GM23338 (cell line): Measurements from ENCODE around the gene IARS2. TPM values are rescaled to one million over a fixed set of nuclear protein-coding genes. Genes with fewer than 3 reads are reported as not detected.

ENCODE experiments used
- ATAC-seq: fragments of 200-7000 bp; cut with Tn5 transposase; 3 replicates; pipeline ENCODE4 v1.9.1; 2020
- DNase-seq: peaks from one replicate; pipeline ENCODE4 v3.0.0-alpha.2; 2015; ENCODE audit warnings: low spot score
- H2AFZ ChIP-seq: fragments of 200-600 bp; sonication (generic); 2 replicates; pipeline ENCODE4 v1.8.0; 2016; ENCODE audit warnings: antibody characterized with exemption, mild to moderate bottlenecking, moderate library complexity
- H3F3A ChIP-seq: fragments of 200-600 bp; sonication (generic); replicated peaks from 2 replicates; pipeline ENCODE4 v1.8.0; 2017; ENCODE audit warnings: antibody characterized with exemption, mixed run types, low read depth
- H3K27ac ChIP-seq: fragments of 200-600 bp; sonication (generic); 2 replicates; pipeline ENCODE4 v1.6.1; 2016; ENCODE audit warnings: low read depth
- H3K27me3 ChIP-seq: fragments of 200-600 bp; sonication (generic); 2 replicates; pipeline ENCODE4 v1.8.0; 2016; ENCODE audit warnings: mild to moderate bottlenecking, mixed run types, moderate library complexity; ENCODE audit not compliant: insufficient read depth
- H3K36me3 ChIP-seq: fragments of 200-600 bp; sonication (generic); 2 replicates; pipeline ENCODE4 v1.8.0; 2016; ENCODE audit warnings: mild to moderate bottlenecking; ENCODE audit not compliant: insufficient read depth
- H3K4me1 ChIP-seq: fragments of 200-600 bp; sonication (generic); 2 replicates; pipeline ENCODE4 v1.8.0; 2016; ENCODE audit warnings: mild to moderate bottlenecking, moderate library complexity; ENCODE audit not compliant: insufficient read depth
- H3K4me2 ChIP-seq: fragments of 200-600 bp; sonication (generic); 2 replicates; pipeline ENCODE4 v1.7.1; 2017; ENCODE audit warnings: mixed run types
- H3K4me3 ChIP-seq: fragments of 200-600 bp; sonication (generic); 2 replicates; pipeline ENCODE4 v1.6.1; 2016; ENCODE audit warnings: mixed run types
- H3K79me2 ChIP-seq: fragments of 200-600 bp; sonication (generic); replicated peaks from 2 replicates; pipeline ENCODE4 v1.8.0; 2017; ENCODE audit warnings: mild to moderate bottlenecking; ENCODE audit not compliant: insufficient read depth
- H3K9me2 ChIP-seq: fragments of 200-600 bp; sonication (generic); 2 replicates; pipeline ENCODE4 v1.8.0; 2017; ENCODE audit not compliant: insufficient read depth
- H4K20me1 ChIP-seq: fragments of 200-600 bp; sonication (generic); replicated peaks from 2 replicates; pipeline ENCODE4 v1.8.0; 2017; ENCODE audit warnings: mild to moderate bottlenecking; ENCODE audit not compliant: insufficient read depth
- H3K27ac Mint-ChIP-seq: 2 replicates; pipeline ENCODE4 v1.8.0; 2020; ENCODE audit warnings: inconsistent platforms, mild to moderate bottlenecking, moderate library complexity, mixed read lengths
- H3K27me3 Mint-ChIP-seq: 3 replicates; pipeline ENCODE4 v1.8.0; 2022; ENCODE audit warnings: low read depth, mild to moderate bottlenecking, moderate library complexity, mixed read lengths, inconsistent platforms; ENCODE audit not compliant: insufficient read depth, poor library complexity
- H3K36me3 Mint-ChIP-seq: 3 replicates; pipeline ENCODE4 v1.8.0; 2021; ENCODE audit warnings: low read depth, mild to moderate bottlenecking, inconsistent platforms, moderate library complexity, mixed read lengths
- H3K4me1 Mint-ChIP-seq: 3 replicates; pipeline ENCODE4 v1.8.0; 2020; ENCODE audit warnings: mild to moderate bottlenecking, inconsistent platforms, mixed read lengths
- H3K4me3 Mint-ChIP-seq: 3 replicates; pipeline ENCODE4 v1.8.0; 2021; ENCODE audit warnings: moderate library complexity, mild to moderate bottlenecking, inconsistent platforms, mixed read lengths
- H3K9me3 Mint-ChIP-seq: 3 replicates; pipeline ENCODE4 v1.8.0; 2020; ENCODE audit warnings: moderate library complexity, mild to moderate bottlenecking, inconsistent platforms, mixed read lengths
- CREB1 ChIP-seq: fragments of 250-450 bp; sonication (Bioruptor Pico); IDR thresholded peaks from 2 replicates; pipeline ENCODE4 v1.5.0; 2020; ENCODE audit warnings: low read depth, mild to moderate bottlenecking, moderate library complexity
- EZH2 ChIP-seq: fragments of 200-600 bp; sonication (generic); IDR thresholded peaks from one replicate; pipeline ENCODE4 v1.8.0; 2017; ENCODE audit warnings: antibody characterized with exemption, mild to moderate bottlenecking, low read depth; ENCODE audit not compliant: unreplicated experiment
- EZH2phosphoT487 ChIP-seq: fragments of 200-600 bp; sonication (generic); IDR thresholded peaks from one replicate; pipeline ENCODE4 v1.8.1; 2018; ENCODE audit warnings: antibody characterized with exemption; ENCODE audit not compliant: unreplicated experiment
- JUNB ChIP-seq: IDR thresholded peaks from one replicate; pipeline ENCODE4 v1.6.1; 2016; ENCODE audit warnings: antibody characterized with exemption; ENCODE audit not compliant: unreplicated experiment
- NANOG ChIP-seq: IDR thresholded peaks from 2 replicates; pipeline ENCODE4 v1.6.1; 2016; ENCODE audit warnings: antibody characterized with exemption, borderline replicate concordance
- POLR2AphosphoS5 ChIP-seq: IDR thresholded peaks from 2 replicates; pipeline ENCODE4 v1.6.1; 2016; ENCODE audit warnings: antibody characterized with exemption, low read depth
- REST ChIP-seq: IDR thresholded peaks from one replicate; pipeline ENCODE4 v1.6.1; 2018; ENCODE audit warnings: antibody characterized with exemption; ENCODE audit not compliant: unreplicated experiment
- STAT1 ChIP-seq: IDR thresholded peaks from one replicate; pipeline ENCODE4 v1.6.1; 2016; ENCODE audit warnings: antibody characterized with exemption; ENCODE audit not compliant: unreplicated experiment
- ZNF114 ChIP-seq: fragments of 250-450 bp; sonication (Bioruptor Pico); IDR thresholded peaks from 2 replicates; pipeline ENCODE4 v1.5.0; 2020; ENCODE audit warnings: mild to moderate bottlenecking, moderate library complexity
- ZNF331 ChIP-seq: fragments of 250-450 bp; sonication (Bioruptor Pico); IDR thresholded peaks from 2 replicates; pipeline ENCODE4 v1.5.0; 2020; ENCODE audit warnings: low read depth, mild to moderate bottlenecking, moderate library complexity
- ZNF462 ChIP-seq: fragments of 250-450 bp; sonication (Bioruptor Pico); IDR thresholded peaks from 2 replicates; pipeline ENCODE4 v1.5.0; 2020; ENCODE audit warnings: mild to moderate bottlenecking, moderate library complexity
- polyA plus RNA-seq: library from polyadenylated mRNA; unstranded; fragments of >200 nt; fragmentation: Nextera tagmentation; extraction: Ambion mirVana; gene quantifications from 2 replicates; pipeline ENCODE4 v1.2.1, GENCODE V29; 2016
- total RNA-seq: library from RNA; depleted of rRNA; stranded (reverse); fragments of >200 nt; shearing (Covaris generic); gene quantifications from 2 replicates; pipeline ENCODE4 v1.2.3, GENCODE V29; 2014
- TF ChIP-seq, protein P1 (sequence below): IDR thresholded peaks from 2 replicates; pipeline ENCODE4 v1.6.1; 2016; ENCODE audit warnings: antibody characterized with exemption
- TF ChIP-seq, protein P2 (sequence below), 2 experiments: fragments of 200-600 bp in 1 of 2; sonication (generic) in 1 of 2; conservative IDR thresholded peaks; 2 replicates each; pipeline versions ENCODE4 v1.5.1 to v1.6.1; 2016 to 2017; ENCODE audit warnings: antibody characterized with exemption in 2 of 2, low read depth in 2 of 2, mild to moderate bottlenecking in 2 of 2, moderate library complexity in 1 of 2

IARS2 gene
- total and polyA plus RNA-seq, 2 experiments from 2014 or later: 33.3 to 75.6 TPM

GRCh38 chr1:220127076-220127475 is 33.1 kb downstream of the IARS2 start:
- Histone ChIP-seq H3K27me3 (no peaks in the 10 kb centered on the region), H3K27ac (no peak overlapping the region), H3K79me2 (no peaks in the 10 kb centered on the region; the same call in 1 of the 2 replicates), H3K36me3 (no peaks in the 10 kb centered on the region; the same call in 1 of the 2 replicates), H3K4me1 (peaks cover 5% of the 10 kb centered on the region; the same call in 1 of the 2 replicates), H3K4me2 (no peak overlapping the region), H3K4me3 (no peak overlapping the region), H4K20me1 (0 out of 2 replicates have a peak, but pooled peaks cover 3% of the 10 kb centered on the region), H3F3A (no peaks in the 10 kb centered on the region), H3K9me2 (no peaks in the 10 kb centered on the region), H2AFZ (no peak overlapping the region)
- H3K27me3 Mint-ChIP-seq: no peaks in the 10 kb centered on the region
- H3K36me3 Mint-ChIP-seq: peaks cover 20% of the 10 kb centered on the region
- no peak for ATAC-seq
- H3K9me3 Mint-ChIP-seq: no peaks in the 10 kb centered on the region
- peaks cover 7% of the 10 kb centered on the region; the same call in 2 of the 3 replicates for H3K4me1 Mint-ChIP-seq
- DNase-seq: no peak
- H3K27ac Mint-ChIP-seq: no peak overlapping the region
- no peak overlapping the region for H3K4me3 Mint-ChIP-seq
- TF ChIP-seq JUNB (no peak), EZH2 (no peak), CREB1 (no peak), NANOG (no peak), POLR2AphosphoS5 (no peak), REST (no peak), STAT1 (no peak), ZNF462 (CRISPR knock-in tag) (no peak), ZNF114 (CRISPR knock-in tag) (no peak), EZH2phosphoT487 (no peak), ZNF331 (CRISPR knock-in tag) (no peak)
- TF ChIP-seq, protein P1, sequence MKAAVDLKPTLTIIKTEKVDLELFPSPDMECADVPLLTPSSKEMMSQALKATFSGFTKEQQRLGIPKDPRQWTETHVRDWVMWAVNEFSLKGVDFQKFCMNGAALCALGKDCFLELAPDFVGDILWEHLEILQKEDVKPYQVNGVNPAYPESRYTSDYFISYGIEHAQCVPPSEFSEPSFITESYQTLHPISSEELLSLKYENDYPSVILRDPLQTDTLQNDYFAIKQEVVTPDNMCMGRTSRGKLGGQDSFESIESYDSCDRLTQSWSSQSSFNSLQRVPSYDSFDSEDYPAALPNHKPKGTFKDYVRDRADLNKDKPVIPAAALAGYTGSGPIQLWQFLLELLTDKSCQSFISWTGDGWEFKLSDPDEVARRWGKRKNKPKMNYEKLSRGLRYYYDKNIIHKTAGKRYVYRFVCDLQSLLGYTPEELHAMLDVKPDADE: no peak
- TF ChIP-seq, protein P2, sequence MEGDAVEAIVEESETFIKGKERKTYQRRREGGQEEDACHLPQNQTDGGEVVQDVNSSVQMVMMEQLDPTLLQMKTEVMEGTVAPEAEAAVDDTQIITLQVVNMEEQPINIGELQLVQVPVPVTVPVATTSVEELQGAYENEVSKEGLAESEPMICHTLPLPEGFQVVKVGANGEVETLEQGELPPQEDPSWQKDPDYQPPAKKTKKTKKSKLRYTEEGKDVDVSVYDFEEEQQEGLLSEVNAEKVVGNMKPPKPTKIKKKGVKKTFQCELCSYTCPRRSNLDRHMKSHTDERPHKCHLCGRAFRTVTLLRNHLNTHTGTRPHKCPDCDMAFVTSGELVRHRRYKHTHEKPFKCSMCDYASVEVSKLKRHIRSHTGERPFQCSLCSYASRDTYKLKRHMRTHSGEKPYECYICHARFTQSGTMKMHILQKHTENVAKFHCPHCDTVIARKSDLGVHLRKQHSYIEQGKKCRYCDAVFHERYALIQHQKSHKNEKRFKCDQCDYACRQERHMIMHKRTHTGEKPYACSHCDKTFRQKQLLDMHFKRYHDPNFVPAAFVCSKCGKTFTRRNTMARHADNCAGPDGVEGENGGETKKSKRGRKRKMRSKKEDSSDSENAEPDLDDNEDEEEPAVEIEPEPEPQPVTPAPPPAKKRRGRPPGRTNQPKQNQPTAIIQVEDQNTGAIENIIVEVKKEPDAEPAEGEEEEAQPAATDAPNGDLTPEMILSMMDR (conservative IDR thresholded peaks at IDR 0.05; ENCODE audit: low read depth in 2 of 2): no peak
